Esophagus muscularis mucosa (tissue), 4 donors: Measurements from ENCODE around the gene KIF16B.

Experiments used
- EP300 ChIP-seq: sonication (generic); formaldehyde crosslinking; IDR thresholded peaks from one replicate; pipeline ENCODE4 v1.6.1; 2017; ENCODE audit warnings: antibody characterized with exemption
- POLR2A ChIP-seq: fragments of 450-650 bp; IDR thresholded peaks from one replicate; pipeline ENCODE4 v1.6.1; 2017; ENCODE audit warnings: antibody characterized with exemption, moderate library complexity, mild to moderate bottlenecking, low read depth
- POLR2AphosphoS5 ChIP-seq, 2 donors: sonication (generic); formaldehyde crosslinking; IDR thresholded peaks; one replicate each; pipeline ENCODE4 v1.6.1; 2017; ENCODE audit warnings: antibody characterized with exemption in 2 of 2
- TF ChIP-seq, protein P1 (sequence below), 3 experiments: fragments of 200-600 bp in 2 of 3; fragments of 450-650 bp in 1 of 3; sonication (generic) in 2 of 3; IDR thresholded peaks; one replicate each; pipeline ENCODE4 v1.5.1; 2017 to 2019; ENCODE audit warnings: antibody characterized with exemption in 3 of 3, mild to moderate bottlenecking in 2 of 3, moderate library complexity in 1 of 3

- TF ChIP-seq, protein P1, sequence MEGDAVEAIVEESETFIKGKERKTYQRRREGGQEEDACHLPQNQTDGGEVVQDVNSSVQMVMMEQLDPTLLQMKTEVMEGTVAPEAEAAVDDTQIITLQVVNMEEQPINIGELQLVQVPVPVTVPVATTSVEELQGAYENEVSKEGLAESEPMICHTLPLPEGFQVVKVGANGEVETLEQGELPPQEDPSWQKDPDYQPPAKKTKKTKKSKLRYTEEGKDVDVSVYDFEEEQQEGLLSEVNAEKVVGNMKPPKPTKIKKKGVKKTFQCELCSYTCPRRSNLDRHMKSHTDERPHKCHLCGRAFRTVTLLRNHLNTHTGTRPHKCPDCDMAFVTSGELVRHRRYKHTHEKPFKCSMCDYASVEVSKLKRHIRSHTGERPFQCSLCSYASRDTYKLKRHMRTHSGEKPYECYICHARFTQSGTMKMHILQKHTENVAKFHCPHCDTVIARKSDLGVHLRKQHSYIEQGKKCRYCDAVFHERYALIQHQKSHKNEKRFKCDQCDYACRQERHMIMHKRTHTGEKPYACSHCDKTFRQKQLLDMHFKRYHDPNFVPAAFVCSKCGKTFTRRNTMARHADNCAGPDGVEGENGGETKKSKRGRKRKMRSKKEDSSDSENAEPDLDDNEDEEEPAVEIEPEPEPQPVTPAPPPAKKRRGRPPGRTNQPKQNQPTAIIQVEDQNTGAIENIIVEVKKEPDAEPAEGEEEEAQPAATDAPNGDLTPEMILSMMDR (IDR thresholded peaks at IDR 0.05), result no peak
- TF ChIP-seq POLR2A (no peak), POLR2AphosphoS5 (IDR thresholded peaks at IDR 0.05) (no peak), EP300 (no peak)
These were observed 332.9 kb downstream of the KIF16B start for GRCh38 chr20:16240355-16240754.
